ENCODE results near the gene MEX3A. TPM values are rescaled to one million over a fixed set of nuclear protein-coding genes. Genes with fewer than 3 reads are reported as not detected.
"Not testable (repeated sequence)": the region's sequence is repeated elsewhere in the genome, so short reads cannot be mapped to it uniquely, and the experiment has no call there.

MEX3A gene
- total and polyA plus RNA-seq, 10 donors: 0.11 to 0.76 (median 0.30) TPM

DNA sequence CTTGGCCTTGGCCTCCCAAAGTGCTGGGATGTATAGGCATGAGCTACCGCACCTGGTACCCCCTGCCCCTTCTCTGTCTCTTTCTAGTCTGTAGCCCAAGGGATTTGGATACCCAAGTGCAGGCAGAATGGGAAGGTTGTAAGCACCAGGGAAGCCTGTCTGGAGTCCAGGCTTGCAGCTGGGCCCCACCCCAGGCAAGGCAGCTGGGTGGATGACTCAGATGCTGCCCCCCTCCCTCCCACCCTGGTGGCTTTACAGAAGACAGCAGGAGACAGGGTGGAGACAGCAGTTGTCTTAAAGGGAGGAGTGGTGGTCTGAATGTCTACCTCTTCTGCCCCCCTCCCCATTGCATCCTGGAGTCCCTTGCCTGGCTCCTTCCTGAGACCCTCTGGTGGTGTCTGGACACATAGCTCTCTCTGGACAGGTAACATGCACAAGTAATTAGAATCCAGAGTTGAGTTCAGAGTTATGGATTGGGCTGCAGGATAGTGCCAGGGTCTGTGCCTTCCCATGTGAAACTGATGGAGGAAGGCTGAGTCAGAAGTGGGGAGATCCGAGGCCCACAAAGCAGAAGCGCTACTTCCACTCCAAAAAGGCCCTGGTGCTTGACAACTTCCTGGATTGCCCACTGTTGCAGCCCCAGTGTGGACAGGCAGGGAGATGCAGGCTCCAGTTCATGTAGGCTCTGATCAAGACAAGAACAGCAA, 37.4 kb upstream of the MEX3A start:
- no peaks in the 10 kb centered on the region for H3K9me3 ChIP-seq
- no peaks in the 10 kb centered on the region for H3K36me3 ChIP-seq
- peaks cover 44 to 100% (median 85%) of the 10 kb centered on the region in 6 donors for H3K4me1 ChIP-seq
- intact Hi-C loops (cut with DNase I; ENCODE audit: low total_unique reads): no loop called here
- TF ChIP-seq, protein P1, sequence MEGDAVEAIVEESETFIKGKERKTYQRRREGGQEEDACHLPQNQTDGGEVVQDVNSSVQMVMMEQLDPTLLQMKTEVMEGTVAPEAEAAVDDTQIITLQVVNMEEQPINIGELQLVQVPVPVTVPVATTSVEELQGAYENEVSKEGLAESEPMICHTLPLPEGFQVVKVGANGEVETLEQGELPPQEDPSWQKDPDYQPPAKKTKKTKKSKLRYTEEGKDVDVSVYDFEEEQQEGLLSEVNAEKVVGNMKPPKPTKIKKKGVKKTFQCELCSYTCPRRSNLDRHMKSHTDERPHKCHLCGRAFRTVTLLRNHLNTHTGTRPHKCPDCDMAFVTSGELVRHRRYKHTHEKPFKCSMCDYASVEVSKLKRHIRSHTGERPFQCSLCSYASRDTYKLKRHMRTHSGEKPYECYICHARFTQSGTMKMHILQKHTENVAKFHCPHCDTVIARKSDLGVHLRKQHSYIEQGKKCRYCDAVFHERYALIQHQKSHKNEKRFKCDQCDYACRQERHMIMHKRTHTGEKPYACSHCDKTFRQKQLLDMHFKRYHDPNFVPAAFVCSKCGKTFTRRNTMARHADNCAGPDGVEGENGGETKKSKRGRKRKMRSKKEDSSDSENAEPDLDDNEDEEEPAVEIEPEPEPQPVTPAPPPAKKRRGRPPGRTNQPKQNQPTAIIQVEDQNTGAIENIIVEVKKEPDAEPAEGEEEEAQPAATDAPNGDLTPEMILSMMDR (IDR thresholded peaks at IDR 0.05 in 8 of 11, conservative IDR thresholded peaks at IDR 0.05 in 3 of 11): peak in 2 of 11 experiments; percentile 13 to 24
- no peak for TF ChIP-seq POLR2A (IDR thresholded peaks at IDR 0.05)
- TF ChIP-seq POLR2AphosphoS5 (IDR thresholded peaks at IDR 0.05): peak in 1 of 3 donors; percentile 22
- H3K27me3 ChIP-seq (replicated peaks in 1 of 7): peaks cover 0 to 62% (median 5%) of the 10 kb centered on the region in 7 donors
- H3K4me3 ChIP-seq: peak overlapping the region in 3 of 8 donors; percentile 77 to 97 (median 79)
- WGBS, 5 donors: 36 to 60% (median 45%) methylated on average over 3 of the region's 3 CpGs
- DNase-seq: no peak
- H3K27ac ChIP-seq: peak overlapping the region in 4 of 8 donors; percentile 1 to 92 (median 64)

DNA sequence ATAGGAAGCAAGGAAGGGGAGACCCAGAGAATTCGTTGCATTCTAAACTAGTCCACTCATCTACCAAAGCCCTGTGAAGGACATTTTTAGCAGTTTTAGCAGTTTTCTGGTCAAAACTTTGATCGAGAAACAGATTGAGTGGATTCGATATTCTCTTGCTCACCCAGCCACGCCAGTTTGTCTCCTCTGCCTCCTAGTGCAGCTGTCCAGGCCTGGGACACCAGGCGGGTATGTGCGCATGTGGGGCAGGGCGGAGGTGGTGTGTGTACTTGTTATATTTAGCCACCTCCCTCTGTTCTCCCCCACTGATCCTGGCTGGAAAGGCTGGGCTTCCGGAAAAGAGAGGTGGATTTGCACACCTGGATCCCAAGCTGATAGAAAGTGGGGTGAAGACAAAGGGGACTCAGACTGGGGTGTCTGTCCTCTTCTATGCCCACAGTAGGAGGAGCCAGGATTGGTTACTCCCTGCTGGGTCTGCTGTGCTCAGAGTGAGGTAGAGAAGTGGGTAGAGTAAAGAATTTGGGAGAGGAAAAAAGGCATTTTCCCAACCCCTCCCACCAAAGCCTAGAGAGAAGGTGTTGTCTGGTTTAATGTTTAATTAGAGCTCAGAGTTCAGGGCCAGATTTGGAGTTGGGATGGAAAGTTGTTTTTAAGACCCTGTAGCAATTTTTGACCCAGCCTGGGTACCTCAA, 36.1 kb upstream of the MEX3A start:
- peak overlapping the region in 4 of 8 donors; percentile 0 to 92 (median 42) for H3K27ac ChIP-seq
- WGBS, 5 donors: 72 to 82% (median 80%) methylated on average over 8 of the region's 8 CpGs
- peaks cover 0 to 64% (median 6%) of the 10 kb centered on the region in 7 donors for H3K27me3 ChIP-seq (replicated peaks in 1 of 7)
- H3K9me3 ChIP-seq: no peaks in the 10 kb centered on the region
- intact Hi-C loops (cut with DNase I; ENCODE audit: low total_unique reads): no loop called here
- H3K4me1 ChIP-seq: peaks cover 38 to 98% (median 80%) of the 10 kb centered on the region in 6 donors
- H3K4me3 ChIP-seq: peak overlapping the region in 6 of 8 donors; percentile 15 to 97 (median 74)
- no peak for DNase-seq
- H3K36me3 ChIP-seq: no peaks in the 10 kb centered on the region
- TF ChIP-seq POLR2AphosphoS5 (IDR thresholded peaks at IDR 0.05): peak in 1 of 3 donors; percentile 52
- TF ChIP-seq POLR2A (IDR thresholded peaks at IDR 0.05): no peak

DNA sequence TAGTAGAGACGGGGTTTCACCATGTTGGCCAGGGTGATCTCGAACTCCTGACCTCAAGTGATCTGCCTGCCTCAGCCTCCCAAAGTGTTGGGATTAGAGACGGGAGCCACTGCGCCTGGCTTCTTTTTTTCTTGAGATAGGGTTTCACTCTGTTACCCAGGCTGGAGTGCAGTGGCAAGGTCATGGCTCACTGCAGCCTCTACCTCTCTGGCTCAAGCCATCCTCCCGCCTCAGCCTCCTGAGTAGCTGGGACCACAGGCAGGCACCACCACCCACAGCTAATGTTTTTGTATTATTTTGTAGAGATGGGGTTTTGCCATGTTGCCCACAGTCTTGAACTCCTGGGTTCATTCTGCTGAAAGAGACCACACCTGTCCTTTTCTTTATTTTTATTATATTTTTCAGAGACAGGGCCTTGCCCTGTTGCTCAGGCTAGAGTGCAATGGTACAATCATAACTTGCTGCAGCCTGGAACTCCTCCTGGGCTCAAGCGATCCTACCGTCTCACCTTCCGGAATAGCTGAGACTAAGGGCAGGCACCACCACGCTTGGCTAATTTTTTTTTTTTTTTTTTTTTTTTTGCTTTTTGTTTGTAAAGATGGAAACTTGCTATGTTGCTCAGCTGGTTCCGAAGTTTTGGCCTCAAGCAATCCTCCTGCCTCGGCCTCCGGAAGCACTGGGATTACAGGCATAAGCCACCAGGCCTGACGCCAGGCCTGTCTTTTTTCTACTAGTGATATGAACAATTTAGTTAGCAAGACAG, 35.3 kb upstream of the MEX3A start:
- Histone ChIP-seq H3K4me1 (peaks cover 33 to 91% (median 74%) of the 10 kb centered on the region in 6 donors), H3K4me3 (peak overlapping the region; percentile 1 to 97 (median 65)), H3K27ac (peak overlapping the region in 6 of 8 donors; percentile 9 to 92 (median 86)), H3K9me3 (no peaks in the 10 kb centered on the region), H3K36me3 (no peaks in the 10 kb centered on the region), H3K27me3 (replicated peaks in 1 of 7) (peaks cover 0 to 65% (median 6%) of the 10 kb centered on the region in 7 donors)
- intact Hi-C loops (cut with DNase I; ENCODE audit: low total_unique reads): no loop called here
- 82 to 91% (median 86%) methylated on average over 13 of the region's 13 CpGs for WGBS, 5 donors
- no peak for TF ChIP-seq POLR2AphosphoS5 (IDR thresholded peaks at IDR 0.05)
- TF ChIP-seq, protein P1 (IDR thresholded peaks at IDR 0.05 in 8 of 11, conservative IDR thresholded peaks at IDR 0.05 in 3 of 11): no peak
- no peak for TF ChIP-seq POLR2A (IDR thresholded peaks at IDR 0.05)
- no peak for DNase-seq

DNA sequence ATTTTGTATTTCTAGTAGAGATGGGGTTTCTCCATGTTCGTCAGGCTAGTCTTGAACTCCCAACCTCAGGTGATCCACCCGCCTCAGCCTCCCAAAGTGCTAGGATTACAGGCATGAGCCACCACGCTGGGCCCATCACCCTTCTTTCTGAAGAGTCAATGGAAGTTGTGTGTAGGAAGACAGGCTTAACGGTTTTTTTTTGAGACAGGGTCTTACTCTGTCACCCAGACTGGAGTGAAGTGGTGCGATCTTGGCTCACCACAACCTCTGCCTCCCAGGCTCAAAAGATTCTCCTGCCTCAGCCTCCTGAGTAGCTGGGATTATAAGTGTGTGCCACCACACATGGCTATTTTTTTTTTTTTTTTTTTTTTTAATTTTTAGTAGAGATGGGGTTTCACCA, 34.5 kb upstream of the MEX3A start:
- intact Hi-C loops (cut with DNase I; ENCODE audit: low total_unique reads); H3K36me3 ChIP-seq; DNase-seq; H3K9me3 ChIP-seq: not testable (repeated sequence)
- Histone ChIP-seq H3K27ac (peak overlapping the region in 5 of 8 donors; percentile 83 to 92 (median 87)), H3K27me3 (replicated peaks in 1 of 7) (peaks cover 0 to 67% (median 6%) of the 10 kb centered on the region in 7 donors), H3K4me1 (peaks cover 33 to 89% (median 69%) of the 10 kb centered on the region in 6 donors), H3K4me3 (peak overlapping the region; percentile 58 to 97 (median 82))
- 81 to 92% (median 83%) methylated on average over 5 of the region's 5 CpGs for WGBS, 5 donors
